ENCODE results near the gene C1QTNF3.

C1QTNF3 gene

DNA sequence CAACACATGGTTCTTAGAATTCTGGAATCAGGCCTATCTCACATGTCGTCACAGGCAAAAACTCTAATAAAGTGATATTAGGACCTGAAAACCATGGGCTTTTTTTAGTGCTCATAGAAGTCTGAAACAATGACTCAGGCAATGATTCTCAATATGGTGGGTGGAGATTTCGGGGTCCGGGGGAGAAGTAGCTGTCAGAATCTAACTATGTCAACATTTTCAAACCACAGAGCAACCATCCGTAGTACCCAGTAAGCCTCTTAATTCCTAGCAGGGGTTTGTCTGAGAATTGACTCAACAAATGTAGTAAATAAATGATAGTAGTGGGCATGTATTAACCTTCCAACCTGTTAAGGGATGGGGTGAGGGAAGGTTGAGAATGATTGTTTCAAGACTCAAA, 37.8 kb downstream of the C1QTNF3 start:
- H3K27ac ChIP-seq, result no peak overlapping the region
- no peak for DNase-seq (ENCODE audit: low read depth, low spot score)

DNA sequence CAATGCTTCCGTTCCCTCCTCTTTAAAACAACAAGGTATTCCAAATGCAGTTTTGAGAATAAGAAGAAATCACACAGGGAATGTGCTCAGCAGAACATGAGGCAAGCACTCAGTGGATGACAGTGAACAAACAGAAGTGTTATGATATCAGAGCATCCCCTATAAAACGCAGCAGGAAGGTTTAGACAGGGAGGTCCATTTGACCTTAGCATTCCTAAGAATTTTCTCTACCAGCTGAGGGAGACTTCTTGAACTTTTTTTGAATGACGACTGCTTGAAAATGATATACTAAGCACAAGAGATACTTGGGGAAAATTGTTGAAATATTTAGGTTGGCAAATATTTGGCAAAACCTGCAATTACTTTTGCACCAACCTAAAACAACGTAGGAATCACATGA, 39.1 kb downstream of the C1QTNF3 start:
- no peak overlapping the region for H3K27ac ChIP-seq
- no peak for DNase-seq (ENCODE audit: low read depth, low spot score)

DNA sequence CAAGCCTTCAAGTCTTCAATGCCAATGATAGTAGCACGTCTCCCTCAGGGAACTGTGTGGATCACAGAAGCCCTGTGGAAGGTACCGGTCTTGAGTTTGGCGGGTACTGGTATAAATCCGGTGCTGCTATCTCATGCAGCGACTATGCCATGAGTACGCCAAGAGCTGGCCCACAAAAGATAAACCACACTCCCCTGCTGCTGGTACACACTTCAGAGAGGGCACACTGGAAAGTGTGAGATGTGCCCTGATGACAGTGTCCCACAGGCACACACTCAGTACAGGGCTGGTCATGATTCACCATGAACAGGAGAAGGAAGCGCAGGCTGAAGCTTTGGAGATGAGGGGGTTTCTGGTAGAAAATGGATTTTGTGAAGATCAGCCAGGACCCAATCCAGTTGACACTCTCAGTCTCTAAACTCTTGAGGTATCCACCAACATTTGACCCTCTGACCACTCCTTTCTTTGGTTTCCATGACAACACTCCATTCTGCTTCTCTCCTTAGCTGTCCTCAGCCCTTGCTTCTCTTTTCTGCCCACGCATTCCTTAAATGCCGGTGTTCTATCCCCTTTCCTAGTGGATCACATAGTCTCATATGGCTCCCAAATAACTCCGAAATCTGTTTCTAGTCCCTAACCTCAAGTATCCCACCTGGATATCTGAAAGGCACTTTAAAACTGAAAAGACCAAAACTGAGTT, 40.2 kb downstream of the C1QTNF3 start:
- no peak for DNase-seq (ENCODE audit: low read depth, low spot score)
- no peak overlapping the region for H3K27ac ChIP-seq

DNA sequence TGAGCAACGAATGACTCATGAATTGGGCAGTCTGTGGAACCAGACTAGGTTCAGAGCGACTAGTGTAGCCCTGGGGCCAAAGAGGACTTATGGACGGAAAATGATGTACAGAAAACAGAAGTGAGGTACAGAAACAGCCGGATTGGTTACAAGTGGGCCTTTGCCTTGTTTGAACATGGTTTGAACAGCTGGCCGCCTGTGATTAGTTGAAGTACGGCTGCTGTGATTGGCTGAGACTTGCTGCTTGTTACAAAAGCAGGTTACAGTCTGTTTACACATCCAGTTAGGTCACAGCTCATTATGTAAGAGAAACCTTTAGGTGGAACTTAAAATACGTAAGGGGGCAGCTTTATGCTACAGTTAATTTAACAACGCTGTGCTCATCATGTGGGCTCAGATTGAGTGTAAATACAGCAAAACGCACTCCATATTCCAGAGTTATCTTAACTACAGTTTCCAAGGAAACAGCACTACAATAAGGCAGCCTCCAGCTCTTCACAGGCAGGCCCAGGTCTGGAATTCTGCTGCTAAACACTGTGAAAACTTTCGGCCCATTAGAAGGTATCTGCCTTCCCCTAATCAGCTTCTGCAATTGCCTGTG, 41.7 kb downstream of the C1QTNF3 start:
- no peak for DNase-seq (ENCODE audit: low read depth, low spot score)
- H3K27ac ChIP-seq, result no peak overlapping the region

DNA sequence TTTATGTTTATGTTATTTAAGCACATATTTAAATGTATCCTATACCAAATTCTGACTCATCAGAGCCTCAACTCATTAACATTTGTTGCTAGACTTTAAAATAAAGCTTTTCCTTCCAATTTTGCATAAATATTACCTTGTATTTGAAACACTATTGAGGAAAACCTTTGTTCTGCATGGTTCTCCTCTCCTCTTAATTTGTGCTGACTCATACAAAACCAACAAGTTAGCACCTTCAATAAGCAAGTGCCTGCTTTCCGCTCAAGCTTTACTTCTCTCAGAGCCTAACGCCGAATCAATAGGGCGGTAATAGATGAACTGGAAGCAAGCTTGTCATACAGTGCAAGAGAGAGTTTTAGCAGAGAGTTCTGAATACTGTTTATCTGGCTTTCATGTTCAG, 43.0 kb downstream of the C1QTNF3 start:
- H3K27ac ChIP-seq, result no peak overlapping the region
- DNase-seq (ENCODE audit: low read depth, low spot score), result no peak

DNA sequence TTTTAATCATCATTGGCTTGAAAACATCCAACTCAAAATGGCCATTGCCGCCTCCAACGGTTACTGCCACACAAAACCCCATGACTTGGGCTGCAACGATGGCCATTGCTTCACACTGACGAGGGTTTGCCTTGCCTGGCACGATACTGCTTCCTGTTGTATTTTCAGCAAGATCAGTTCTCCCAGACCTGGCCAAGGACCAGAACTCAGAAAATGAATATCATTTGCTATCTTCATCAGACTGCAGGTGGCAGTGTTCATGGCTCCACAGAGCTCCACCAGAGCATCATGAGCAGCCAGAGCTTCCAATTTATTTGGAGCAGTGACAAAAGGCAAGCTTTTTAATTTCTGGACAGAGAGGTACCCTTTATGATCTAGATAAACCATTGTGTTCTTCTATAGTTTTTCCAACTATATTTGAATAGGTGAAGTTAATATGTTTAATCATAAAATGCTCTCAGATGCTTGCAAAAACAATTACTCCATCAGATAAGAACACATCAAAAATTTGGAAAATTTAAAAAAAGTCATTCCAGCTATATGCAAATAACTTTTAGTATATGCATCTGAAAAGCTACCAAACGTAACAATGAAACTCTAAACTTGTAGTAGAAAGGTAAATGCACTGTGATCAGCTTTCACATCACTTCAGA, 45.6 kb downstream of the C1QTNF3 start:
- H3K27ac ChIP-seq, result no peak overlapping the region
- DNase-seq (ENCODE audit: low read depth, low spot score), result no peak

DNA sequence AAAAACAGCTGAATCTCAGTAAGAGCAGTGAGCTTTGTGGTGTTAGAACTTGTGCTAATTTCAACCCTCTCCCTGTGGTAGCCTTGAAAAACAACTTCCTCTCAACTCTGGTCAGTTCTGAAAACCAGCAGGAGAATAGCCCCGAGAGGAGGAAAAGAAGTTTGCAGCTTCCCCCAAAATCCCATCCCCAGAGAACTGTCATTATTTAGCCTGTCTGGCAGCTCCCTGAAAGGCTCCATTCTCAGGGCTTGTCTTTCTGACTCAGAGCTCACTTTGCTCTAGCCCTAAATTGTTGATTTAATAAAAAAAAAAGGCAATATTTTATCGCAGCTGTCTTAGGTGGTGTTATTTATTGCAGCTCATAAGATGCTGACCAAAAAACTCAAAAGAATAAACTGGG, 47.1 kb downstream of the C1QTNF3 start:
- no peak overlapping the region for H3K27ac ChIP-seq
- DNase-seq (ENCODE audit: low read depth, low spot score), result no peak

DNA sequence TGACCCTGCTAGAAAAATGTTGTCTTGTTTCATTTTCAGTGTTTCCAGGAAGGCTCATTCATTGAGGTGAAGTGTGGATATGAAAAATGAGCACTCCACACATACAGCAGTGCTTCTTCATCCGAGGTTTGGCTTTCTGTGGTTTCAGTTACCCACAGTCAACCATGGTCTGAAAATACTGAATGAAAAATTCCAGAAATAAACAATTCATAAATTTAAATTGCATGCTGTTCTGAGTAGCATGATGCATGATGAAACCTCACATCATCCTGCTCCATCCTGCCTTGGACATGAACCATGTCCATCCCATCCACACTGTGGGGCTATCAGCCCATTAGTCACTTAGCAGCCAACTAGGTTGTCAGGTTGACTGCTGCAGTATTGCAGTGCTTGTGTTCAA, 48.2 kb downstream of the C1QTNF3 start:
- no peak overlapping the region for H3K27ac ChIP-seq
- DNase-seq (ENCODE audit: low read depth, low spot score), result no peak

DNA sequence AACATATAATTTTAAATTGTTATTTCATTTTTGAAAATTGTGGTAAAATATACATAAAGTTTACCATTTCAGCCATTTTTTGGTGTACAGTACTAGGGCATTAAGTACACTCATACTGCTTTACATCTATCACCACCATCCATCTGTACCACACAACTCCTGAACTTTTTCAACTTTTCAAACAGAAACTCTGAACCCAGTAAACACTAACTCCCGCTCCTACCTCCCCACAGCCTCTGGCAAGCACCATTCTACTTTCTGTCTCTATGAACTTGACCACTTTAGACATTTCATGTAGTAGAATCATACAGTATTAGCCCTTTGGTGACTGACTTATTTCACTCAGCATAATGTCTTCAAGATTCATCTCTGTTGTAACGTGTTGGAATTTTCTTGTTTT, 50.1 kb downstream of the C1QTNF3 start:
- no peak for DNase-seq (ENCODE audit: low read depth, low spot score)
- H3K27ac ChIP-seq, result no peak overlapping the region

DNA sequence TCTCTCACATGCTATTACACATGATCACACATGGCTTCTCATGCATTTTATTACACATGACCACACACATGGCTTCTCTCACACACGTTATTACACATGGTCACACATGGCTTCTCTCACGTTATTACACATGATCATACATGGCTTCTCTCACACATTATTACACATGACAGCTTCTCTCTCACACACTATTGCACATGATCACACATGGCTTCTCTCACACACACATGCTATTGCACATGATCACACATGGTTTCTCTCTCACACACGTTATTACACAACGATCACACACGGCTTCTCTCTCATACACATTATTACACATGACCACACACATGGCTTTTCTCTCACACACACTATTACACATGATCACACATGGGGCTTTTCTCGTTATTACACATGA, 57.6 kb downstream of the C1QTNF3 start:
- DNase-seq (ENCODE audit: low read depth, low spot score), result no peak
- no peak overlapping the region for H3K27ac ChIP-seq

DNA sequence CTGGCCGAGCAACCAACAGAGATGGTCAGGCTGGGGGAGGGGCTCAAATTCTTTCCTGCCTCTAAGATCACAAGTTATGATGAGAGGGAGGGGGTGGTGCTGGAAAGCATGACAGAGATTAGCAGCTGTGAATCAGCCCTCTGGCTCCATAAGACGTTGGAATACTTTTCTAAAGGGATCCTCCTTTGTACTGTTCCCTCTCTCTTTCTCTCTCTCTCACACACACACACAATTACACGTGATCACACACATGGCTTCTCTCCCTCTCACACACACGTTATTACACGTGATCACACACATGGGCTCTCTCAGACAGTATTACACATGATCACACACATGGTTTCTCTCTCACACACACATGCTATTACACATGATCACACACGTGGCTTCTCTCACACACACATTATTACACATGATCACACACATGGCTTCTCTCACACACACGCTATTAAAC, 58.3 kb downstream of the C1QTNF3 start, which contains the start of gene SLC45A2:
TSS of gene SLC45A2 (minus strand) at position 23 of the 454 bp plus-strand sequence. CDS start 110 bp downstream, outside the sequence.
- no peak within 1 kb of the TSS for H3K27ac ChIP-seq
- no peak for DNase-seq (ENCODE audit: low read depth, low spot score)

DNA sequence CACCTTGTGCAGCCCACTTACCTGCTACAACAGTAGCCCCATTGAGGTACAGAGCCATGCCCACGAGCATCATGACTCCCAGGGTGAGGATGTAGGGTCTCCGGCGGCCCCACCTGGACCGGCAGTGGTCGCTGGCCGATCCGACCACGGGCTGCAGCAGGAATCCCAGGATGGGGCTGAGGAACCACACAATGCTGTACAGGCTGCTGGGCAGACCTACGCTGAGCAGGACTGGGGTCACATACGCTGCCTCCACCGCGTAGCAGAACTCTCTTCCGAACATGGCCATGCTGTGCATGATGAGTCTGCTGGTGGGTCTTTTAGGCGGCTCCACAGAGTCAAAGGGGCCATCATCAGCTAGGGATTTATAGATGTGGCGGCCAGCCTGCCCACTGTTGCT, 58.8 kb downstream of the C1QTNF3 start:
- no peak for DNase-seq (ENCODE audit: low read depth, low spot score)
- no peak overlapping the region for H3K27ac ChIP-seq

DNA sequence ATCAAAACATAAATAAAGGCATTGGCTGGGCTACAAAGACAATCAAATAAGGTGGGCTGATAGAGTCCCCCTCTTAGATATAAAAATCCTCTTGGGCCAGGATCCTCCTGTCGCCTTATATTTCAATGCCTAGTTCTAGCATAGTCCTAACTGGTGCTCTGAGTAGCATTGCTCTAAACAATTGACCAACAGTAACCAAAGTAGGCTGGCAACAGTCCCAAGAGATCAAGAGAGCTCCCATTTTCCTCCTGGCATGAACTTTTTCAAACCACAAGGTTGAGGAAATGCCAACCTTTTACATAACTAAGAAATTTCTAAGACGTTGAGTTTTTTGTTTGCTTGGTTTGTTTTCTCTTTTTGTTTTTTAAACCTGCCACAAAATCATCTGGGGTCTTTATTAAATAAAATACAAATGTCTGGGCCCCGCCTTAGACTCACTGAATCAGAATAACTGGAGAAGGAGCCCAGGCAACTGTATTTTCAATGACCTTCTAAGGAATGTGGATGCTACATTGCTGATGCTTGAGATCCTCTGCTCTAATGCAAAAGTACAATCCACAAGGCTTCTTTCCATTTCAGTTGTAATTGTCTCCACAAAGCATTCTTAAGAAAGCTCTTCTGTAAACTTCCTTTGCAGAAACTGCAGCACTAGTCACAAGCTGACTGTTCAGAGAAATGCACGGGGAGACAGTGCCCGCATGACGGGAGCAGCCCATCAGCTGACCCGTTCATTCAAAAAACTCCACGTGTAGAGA, 61.4 kb downstream of the C1QTNF3 start:
- DNase-seq (ENCODE audit: low read depth, low spot score), result no peak

DNA sequence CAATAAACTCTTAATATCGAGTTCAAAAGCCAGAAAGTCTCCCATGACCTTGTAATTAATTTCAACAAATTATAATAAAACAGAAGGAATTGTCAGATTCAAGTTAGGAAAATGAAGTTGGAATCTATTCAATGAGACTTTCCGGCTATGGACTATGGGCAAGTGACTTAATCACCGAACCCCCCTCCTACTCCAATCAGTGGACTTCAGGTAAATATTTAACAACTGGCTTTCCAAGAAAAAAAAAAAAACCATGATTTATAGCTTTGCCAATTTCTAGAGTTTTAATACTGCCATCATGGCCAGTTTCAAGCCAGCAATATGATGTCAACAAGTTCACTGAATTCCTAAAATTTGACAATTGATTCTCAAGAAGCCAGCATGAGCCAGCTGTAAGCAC, 63.0 kb downstream of the C1QTNF3 start:
- DNase-seq (ENCODE audit: low read depth, low spot score), result no peak
- no peak overlapping the region for H3K27ac ChIP-seq

More for the DNA sequence above, 61.4 kb downstream of the C1QTNF3 start:
- no peak overlapping the region for H3K27ac ChIP-seq

DNA sequence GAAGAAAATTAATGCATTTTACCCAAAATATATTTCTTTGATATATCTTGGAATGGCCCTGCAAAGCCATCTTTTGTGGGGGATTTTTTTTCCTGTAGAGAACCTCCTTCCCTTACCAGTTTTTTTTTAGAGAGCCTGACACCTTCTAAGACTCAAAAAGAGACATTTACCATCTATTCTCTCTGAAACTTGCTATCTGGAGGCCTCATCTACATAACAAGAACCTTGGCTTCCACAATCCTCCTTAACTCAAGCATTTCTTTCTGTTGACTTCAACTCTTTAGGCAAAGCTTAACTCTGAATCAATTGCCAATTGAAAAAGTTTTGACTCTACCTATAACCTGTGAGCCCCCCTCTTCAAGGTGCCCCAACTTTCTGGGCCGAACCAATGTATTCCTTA, 64.7 kb downstream of the C1QTNF3 start:
- no peak overlapping the region for H3K27ac ChIP-seq
- no peak for DNase-seq (ENCODE audit: low read depth, low spot score)

DNA sequence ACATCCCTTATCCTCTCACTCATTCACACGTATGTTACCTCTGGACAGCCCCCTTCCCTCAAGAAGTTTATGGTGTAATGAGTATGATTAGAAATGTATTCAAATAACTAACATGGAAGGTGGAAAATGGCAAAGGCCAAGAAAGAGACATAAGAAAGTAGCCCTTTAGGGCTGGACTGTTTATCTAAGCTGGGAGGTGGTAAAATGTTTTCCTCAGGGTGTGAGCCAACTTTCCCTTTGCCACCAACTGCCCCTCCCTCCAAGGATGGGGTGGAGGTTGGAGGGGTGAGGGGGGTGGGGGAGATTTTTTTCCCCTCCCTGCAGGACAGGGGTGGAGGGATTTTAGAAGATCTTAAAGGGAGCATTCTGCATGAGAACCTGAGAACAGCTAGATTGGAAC, 66.7 kb downstream of the C1QTNF3 start:
- DNase-seq (ENCODE audit: low read depth, low spot score), result no peak
- no peak overlapping the region for H3K27ac ChIP-seq

DNA sequence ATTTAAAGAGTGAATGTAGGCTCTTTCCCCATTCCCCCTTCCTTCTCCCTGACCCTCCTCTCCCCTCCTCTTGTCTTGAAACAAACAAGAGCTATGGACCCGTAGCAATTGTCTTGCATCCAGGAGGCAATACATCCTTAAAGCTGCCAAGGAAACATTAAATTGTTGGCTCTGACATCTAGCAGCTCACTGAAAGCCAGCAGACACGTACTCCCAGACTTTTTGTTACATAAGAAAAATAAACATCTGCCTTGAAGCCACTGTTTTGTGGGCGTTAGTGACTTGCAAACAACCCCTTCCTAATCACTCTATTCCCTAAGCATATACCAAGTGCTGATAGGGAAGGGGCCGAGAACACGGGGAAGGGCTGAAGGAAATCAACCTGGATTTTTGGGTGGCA, 67.2 kb downstream of the C1QTNF3 start:
- DNase-seq (ENCODE audit: low read depth, low spot score), result no peak
- no peak overlapping the region for H3K27ac ChIP-seq

DNA sequence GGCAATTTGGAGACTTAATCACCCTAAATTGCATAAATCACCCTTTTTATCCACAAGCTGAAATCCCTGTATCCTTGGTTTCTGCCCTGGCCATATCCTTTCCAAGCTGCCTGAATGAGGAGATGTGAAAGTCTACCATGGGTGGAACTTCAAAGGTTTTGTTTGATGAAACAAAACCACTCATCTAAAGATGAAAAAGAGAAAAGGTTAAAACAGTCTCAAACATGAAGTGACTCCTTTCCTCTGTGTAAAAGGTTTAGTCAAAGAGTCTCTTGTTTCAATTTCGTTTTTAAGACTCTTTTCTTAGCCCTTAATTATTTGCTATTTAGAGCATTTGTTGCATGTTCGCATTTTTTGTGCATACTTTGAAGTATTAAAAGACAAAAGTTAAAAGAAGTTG, 69.7 kb downstream of the C1QTNF3 start:
- no peak overlapping the region for H3K27ac ChIP-seq
- DNase-seq (ENCODE audit: low read depth, low spot score), result no peak

DNA sequence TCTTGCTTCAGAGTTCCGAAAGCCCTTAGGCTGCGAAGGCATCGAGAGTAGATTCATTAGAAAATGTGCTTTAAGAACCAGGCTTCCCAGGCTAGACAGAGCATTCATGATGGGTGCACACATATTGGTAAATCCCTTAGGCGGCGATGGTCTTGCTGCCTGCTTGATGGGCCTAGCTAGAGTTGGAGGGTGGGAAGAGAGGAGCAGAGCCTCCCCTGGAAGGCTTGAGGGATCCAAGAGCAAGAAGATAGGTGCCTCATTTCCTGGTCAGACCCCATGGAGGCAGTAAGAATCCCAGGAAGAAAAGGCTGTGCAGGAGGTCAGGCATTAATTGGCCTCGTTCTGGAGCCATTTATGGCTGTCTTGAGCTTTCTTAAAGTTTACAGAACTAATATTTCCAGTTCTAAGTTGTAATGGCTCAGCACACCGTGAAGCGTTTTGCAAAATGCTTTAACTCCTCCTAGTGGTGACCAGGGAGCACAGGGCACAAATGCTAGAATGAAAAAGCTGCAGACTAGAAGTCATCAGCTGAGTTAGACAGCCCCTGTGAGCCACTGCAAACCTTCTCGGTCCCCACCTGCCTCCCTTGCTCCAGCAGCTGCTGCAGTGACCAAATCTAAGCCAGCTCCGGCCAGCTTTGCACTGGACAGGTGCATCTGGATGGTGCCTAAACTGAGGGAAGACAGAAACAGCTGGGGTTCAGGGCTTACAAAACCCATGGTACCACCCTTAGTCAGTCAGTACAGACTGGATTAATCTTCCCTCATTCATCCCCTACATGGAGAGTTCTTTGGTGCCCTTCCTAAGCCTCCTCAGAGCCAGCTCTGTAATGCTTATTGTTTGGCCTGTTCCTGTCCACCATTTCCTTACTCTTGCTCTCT, 73.2 kb downstream of the C1QTNF3 start:
- DNase-seq (ENCODE audit: low read depth, low spot score), result no peak
- no peak overlapping the region for H3K27ac ChIP-seq

Data from epithelial cell of prostate (primary cell).